GM20431 (cell line): ENCODE results near the gene RGS16.
"Not testable (repeated sequence)": the region's sequence is repeated elsewhere in the genome, so short reads cannot be mapped to it uniquely, and the experiment has no call there.

Source experiments
- in situ Hi-C: fragments of 300-500 bp; cut with MseI, MboI; formaldehyde crosslinking; loops from one replicate; pipeline ENCODE4 v1.15.0; 2020; ENCODE audit warnings: low sequenced_read_pairs; ENCODE audit not compliant: unreplicated experiment

RGS16 gene

GRCh38 chr1:182604175-182605164 is at the start of gene RGS16:
TSS of gene RGS16 (minus strand) at chr1:182604389. CDS start at chr1:182604259, 130 bp downstream.
- in situ Hi-C loops: loop anchor here (5.0 kb wide), 1 partner anchor 178 kb away; no protein-coding TSS in a partner anchor

GRCh38 chr1:182653986-182654385 is 49.8 kb upstream of the RGS16 start:
- in situ Hi-C loops: no loop called here

- in situ Hi-C loops: no loop called here
Measured at GRCh38 chr1:182652933-182653332, 48.7 kb upstream of the RGS16 start.

GRCh38 chr1:182651339-182651724 is 47.1 kb upstream of the RGS16 start:
- in situ Hi-C loops: no loop called here

GRCh38 chr1:182650678-182651338 is 46.6 kb upstream of the RGS16 start:
- in situ Hi-C loops: no loop called here

- in situ Hi-C loops: no loop called here
Measured at GRCh38 chr1:182649041-182649440, 44.9 kb upstream of the RGS16 start.

- in situ Hi-C loops: no loop called here
Measured at GRCh38 chr1:182646739-182647138, 42.5 kb upstream of the RGS16 start.

GRCh38 chr1:182644886-182645285 is 40.7 kb upstream of the RGS16 start:
- in situ Hi-C loops: no loop called here

- in situ Hi-C loops: no loop called here
Measured at GRCh38 chr1:182643699-182644098, 39.5 kb upstream of the RGS16 start.

GRCh38 chr1:182642461-182642860 is 38.3 kb upstream of the RGS16 start:
- in situ Hi-C loops: no loop called here

- in situ Hi-C loops: no loop called here
Measured at GRCh38 chr1:182641561-182641960, 37.4 kb upstream of the RGS16 start.

- in situ Hi-C loops: no loop called here
Measured at GRCh38 chr1:182639330-182639729, 35.1 kb upstream of the RGS16 start.

GRCh38 chr1:182637769-182638168 is 33.6 kb upstream of the RGS16 start:
- in situ Hi-C loops: no loop called here

GRCh38 chr1:182635871-182636270 is 31.7 kb upstream of the RGS16 start:
- in situ Hi-C loops: no loop called here

GRCh38 chr1:182634306-182635072 is 30.3 kb upstream of the RGS16 start:
- in situ Hi-C loops: no loop called here

- in situ Hi-C loops: no loop called here
Measured at GRCh38 chr1:182633657-182634281, 29.6 kb upstream of the RGS16 start.

GRCh38 chr1:182633031-182633430 is 28.8 kb upstream of the RGS16 start:
- in situ Hi-C loops: no loop called here

- in situ Hi-C loops: not testable (repeated sequence)
Measured at GRCh38 chr1:182632441-182632857, 28.3 kb upstream of the RGS16 start.

GRCh38 chr1:182631954-182632353 is 27.8 kb upstream of the RGS16 start:
- in situ Hi-C loops: no loop called here
